ENCODE measurements around the gene APOLD1.
"Not testable (repeated sequence)": the region's sequence is repeated elsewhere in the genome, so short reads cannot be mapped to it uniquely, and the experiment has no call there.

APOLD1 gene

GRCh38 chr12:12786706-12787601 is 1.5 kb downstream of the APOLD1 start:
- DNase-seq (ENCODE audit: low read depth), result peak; percentile 60

DNA sequence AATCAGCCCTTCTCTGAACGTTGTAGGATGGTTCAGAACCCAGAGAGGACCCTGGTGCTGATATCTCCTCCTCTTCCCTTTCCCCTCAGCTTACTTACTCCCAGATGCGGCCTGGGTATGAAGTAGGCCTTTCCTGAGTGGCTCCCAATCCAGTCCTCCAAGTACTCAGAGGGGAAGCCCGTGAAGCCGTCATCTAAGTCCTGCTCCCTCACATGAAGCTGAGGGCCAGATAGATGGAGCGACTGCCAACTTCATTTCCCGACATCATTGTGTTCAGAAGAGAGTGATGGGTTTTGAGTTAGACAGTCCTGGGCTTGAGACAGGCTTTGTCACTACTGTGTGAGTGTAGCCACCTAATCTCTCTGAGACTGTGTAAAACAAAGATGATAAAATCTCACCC is 2.7 kb downstream of the APOLD1 start:
- DNase-seq (ENCODE audit: low read depth), result no peak

GRCh38 chr12:12788675-12789368 is 3.4 kb downstream of the APOLD1 start:
- no peak for DNase-seq (ENCODE audit: low read depth)

DNA sequence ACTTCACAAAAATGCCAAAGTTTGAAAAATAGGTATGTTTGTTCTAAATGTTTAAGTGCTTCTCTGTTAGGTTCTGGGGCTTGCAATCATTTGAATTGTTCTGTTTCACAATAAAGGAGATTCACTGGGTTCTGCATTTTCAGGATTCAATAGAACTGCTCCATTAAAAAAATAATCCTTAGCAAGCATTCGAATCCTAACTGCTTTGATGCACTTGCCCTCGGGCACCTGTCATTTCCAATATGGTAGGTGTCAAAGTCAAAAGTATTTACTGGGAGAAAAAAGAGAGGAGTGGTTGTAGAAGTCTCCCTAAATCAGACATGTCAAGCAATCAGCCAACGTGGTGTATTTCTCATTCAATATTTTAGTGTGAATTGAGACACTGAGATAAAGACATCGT is 5.5 kb downstream of the APOLD1 start:
- DNase-seq (ENCODE audit: low read depth), result no peak

GRCh38 chr12:12791756-12792369 is 6.4 kb downstream of the APOLD1 start:
- DNase-seq (ENCODE audit: low read depth), result no peak

DNA sequence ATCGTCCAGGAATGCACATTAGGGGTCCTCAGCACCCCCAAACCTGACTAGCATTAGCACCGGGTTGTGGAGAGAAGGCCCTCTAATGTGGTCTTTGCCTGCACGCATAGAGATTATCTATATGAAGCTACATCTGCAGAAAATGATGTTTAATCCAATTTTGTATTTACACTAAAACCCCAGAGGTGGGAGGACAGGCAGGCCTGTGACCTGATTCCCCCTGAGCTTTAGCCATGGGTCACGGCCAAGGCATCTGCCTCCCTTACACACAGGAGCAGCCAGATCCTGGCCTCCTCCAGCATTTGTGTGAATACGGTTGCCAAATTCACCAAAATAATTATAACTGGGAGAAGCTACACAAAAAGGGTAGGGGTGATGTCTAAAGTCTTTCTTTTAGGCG is 7.0 kb downstream of the APOLD1 start:
- DNase-seq (ENCODE audit: low read depth), result no peak

GRCh38 chr12:12794686-12795085 is 9.2 kb downstream of the APOLD1 start:
- no peak for DNase-seq (ENCODE audit: low read depth)

GRCh38 chr12:12796171-12796570 is 10.7 kb downstream of the APOLD1 start:
- DNase-seq (ENCODE audit: low read depth), result no peak

DNA sequence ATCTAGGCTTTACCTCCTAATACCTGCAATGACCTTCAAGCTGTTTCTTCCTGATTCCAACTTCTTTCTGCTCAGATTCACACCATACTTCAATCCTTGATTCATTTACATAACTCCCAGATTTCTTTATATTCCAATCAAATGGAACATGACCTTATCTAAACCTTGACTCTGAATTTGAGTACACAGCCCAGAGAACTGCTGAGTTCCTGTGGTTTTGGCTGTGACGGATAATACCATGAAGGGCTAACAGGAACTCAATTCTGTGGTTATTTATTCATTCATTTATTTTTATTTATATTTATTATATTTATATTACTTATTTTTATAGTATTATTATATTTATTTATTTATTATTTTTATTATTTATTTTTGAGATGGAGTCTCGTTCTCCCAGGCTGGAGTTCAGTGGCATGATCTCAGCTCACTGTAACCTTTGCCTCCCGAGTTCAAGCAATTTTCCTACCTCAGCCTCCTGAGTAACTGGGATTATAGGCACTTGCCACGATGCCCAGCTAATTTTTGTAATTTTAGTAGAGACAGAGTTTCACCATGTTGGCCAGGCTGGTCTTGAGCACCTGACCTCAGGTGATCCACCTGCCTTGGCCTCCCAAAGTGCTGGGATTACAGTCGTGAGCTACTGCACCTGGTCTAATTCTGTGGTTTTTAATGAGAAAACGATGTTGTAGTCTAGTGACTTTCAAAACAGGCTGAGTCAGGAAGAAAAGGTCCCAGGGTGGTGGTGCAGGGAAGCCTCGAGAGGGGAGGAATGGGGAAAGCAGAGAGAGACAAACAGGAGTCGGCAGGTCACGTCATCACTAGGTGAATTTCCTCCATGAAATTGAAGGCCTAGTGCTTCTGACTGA is 11.7 kb downstream of the APOLD1 start:
- DNase-seq (ENCODE audit: low read depth), result no peak

- no peak for DNase-seq (ENCODE audit: low read depth)
Measured at GRCh38 chr12:12797794-12798152, 12.3 kb downstream of the APOLD1 start.

DNA sequence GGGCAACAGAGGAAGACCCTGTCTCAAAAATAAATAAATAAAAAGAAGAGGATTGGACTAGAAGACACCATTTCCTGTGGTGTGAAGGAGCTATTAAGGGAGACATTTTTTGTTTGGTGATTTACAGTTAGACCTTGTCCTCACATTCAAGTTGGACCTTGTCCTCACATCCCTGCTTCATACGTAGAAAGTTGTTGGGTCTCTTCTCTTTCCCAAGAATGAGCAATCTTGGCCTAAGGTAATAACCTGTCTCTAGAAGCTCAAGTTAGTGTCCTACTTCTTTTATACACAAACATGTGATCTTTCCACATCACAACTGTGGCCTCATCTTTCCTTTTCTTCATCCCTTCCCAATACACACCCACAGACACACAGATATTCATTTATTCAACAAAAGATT is 13.0 kb downstream of the APOLD1 start:
- DNase-seq (ENCODE audit: low read depth), result no peak

DNA sequence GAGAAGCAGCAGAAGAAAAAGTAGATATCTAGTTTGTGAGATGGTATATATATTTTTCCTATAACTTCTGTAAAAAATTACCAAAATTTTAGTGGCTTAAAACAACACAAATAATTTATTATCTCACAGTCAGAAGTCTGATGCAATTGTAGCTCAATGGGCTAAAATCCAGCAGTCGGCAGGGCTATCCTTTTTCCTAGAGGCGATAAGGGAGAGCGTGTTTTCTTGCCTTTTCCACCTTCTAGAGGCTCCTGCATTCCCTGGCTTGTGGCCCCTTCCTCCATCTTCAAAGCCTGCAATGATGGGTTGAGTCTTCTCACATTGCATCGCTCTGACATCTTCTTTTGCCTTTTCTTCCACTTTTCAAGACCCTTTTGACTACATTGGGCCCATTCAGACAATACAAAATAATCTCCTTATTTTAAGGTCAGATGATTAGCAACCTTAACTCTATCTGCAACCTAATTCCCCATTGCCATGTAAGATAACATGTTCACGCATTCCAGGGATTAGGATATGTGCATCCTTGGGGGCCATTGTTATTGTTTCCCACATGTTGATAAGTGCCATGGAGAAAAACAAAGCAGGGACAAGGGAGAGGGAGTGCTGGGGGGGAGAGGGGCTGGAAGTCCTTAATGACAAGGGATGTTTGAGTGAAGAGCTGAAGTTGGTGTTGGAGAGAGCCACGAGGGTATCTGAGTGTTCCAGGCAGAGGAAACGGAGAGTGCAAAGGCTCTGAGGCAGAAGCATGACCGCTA is 13.9 kb downstream of the APOLD1 start:
- DNase-seq (ENCODE audit: low read depth), result no peak

DNA sequence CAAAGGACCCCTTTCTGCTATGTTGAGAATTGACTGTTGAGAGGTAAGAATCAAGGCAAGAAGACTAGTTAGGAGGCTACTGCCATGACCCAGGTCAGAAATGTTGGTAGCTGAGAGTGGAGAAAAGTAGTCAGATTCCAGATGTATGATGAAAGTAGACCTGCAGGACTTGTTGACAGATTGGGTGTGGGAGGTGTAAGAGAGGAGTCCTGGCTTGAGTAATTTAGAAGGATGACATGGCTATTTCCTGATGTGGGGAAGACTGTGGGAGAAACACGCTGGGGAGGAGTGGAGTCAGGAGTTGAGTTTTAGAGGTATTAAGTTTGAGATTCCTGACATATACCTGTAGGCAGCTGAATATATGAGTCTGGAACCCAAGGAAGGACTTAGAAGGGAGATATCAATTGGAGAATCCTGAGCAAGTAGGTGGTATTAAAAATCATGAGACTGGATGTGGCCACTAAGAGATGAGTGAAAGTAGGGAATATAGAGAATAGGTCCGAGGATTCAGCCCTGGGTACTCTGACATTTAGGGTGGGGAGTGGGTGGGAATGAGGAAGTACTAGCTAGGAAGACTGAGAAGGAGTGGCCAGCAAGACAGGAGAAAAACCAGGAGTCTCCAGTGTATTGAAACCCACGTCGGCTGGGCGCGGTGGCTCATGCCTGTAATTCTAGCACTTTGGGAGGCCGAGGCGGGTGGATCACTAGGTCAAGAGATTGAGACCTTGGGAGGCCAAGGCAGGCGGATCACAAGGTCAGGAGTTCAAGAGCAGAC is 15.1 kb downstream of the APOLD1 start:
- DNase-seq (ENCODE audit: low read depth), result no peak

GRCh38 chr12:12801656-12802055 is 16.2 kb downstream of the APOLD1 start:
- DNase-seq (ENCODE audit: low read depth), result not testable (repeated sequence)

- DNase-seq (ENCODE audit: low read depth), result no peak
Measured at GRCh38 chr12:12803186-12803585, 17.7 kb downstream of the APOLD1 start.

GRCh38 chr12:12804011-12804410 is 18.6 kb downstream of the APOLD1 start:
- DNase-seq (ENCODE audit: low read depth), result no peak

DNA sequence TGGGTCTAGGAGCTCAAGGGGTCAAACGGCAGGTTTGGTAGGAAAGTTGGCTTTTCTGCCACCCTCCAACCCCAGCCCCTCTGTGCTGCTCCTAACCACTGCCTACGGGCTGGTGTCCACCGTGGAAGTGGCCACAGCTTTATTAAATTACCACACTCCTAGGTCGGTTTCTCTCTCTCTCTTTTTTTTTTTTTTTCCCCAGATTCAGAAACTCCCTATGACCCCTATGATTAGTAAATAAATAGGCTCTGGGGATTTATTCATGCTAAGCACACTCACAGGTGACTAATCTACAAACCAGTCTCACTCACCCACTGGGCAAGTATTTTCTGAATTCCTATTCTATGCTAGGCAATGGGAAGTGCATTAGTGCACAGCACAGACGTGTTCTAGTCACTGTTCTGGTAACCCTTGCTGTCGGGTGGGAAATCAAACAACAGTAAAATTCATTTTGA is 19.0 kb downstream of the APOLD1 start:
- no peak for DNase-seq (ENCODE audit: low read depth)

GRCh38 chr12:12806784-12807516 is 21.5 kb downstream of the APOLD1 start:
- DNase-seq (ENCODE audit: low read depth), result no peak

- DNase-seq (ENCODE audit: low read depth), result not testable (repeated sequence)
Measured at GRCh38 chr12:12807517-12807903, 22.1 kb downstream of the APOLD1 start.

Data from CMK (cell line).